Hepatocyte (in vitro differentiated cells): ENCODE measurements around the gene MIEN1. TPM values are rescaled to one million over a fixed set of nuclear protein-coding genes. Genes with fewer than 3 reads are reported as not detected.

Source experiments
- DNase-seq: peaks from one replicate; pipeline ENCODE4 v3.0.0-alpha.2; 2016; ENCODE audit warnings: low spot score
- H2AFZ ChIP-seq: fragments of 200-600 bp; sonication (generic); 2 replicates; pipeline ENCODE4 v1.6.0; 2016; ENCODE audit warnings: antibody characterized with exemption, mild to moderate bottlenecking
- H3K27ac ChIP-seq: fragments of 200-600 bp; sonication (generic); 2 replicates; pipeline ENCODE4 v1.5.1; 2016; ENCODE audit warnings: mild to moderate bottlenecking
- H3K27me3 ChIP-seq: fragments of 200-600 bp; sonication (generic); 2 replicates; pipeline ENCODE4 v1.6.1; 2016
- H3K36me3 ChIP-seq: fragments of 200-600 bp; sonication (generic); replicated peaks from 2 replicates; pipeline ENCODE4 v1.5.1; 2016; ENCODE audit warnings: low read depth; ENCODE audit not compliant: insufficient read depth
- H3K4me1 ChIP-seq: fragments of 200-600 bp; sonication (generic); 2 replicates; pipeline ENCODE4 v1.5.1; 2016; ENCODE audit warnings: mild to moderate bottlenecking, moderate library complexity; ENCODE audit not compliant: insufficient read depth
- H3K4me2 ChIP-seq: fragments of 200-600 bp; sonication (generic); 2 replicates; pipeline ENCODE4 v1.6.0; 2016
- H3K4me3 ChIP-seq: fragments of 200-600 bp; sonication (generic); 2 replicates; pipeline ENCODE4 v1.5.1; 2016; ENCODE audit warnings: mild to moderate bottlenecking
- H3K79me2 ChIP-seq: fragments of 200-600 bp; sonication (generic); 2 replicates; pipeline ENCODE4 v1.6.0; 2017; ENCODE audit warnings: mild to moderate bottlenecking
- H3K9me2 ChIP-seq: fragments of 200-600 bp; sonication (generic); replicated peaks from 2 replicates; pipeline ENCODE4 v1.6.0; 2017; ENCODE audit warnings: mild to moderate bottlenecking; ENCODE audit not compliant: insufficient read depth
- H3K9me3 ChIP-seq: fragments of 200-600 bp; sonication (generic); 2 replicates; pipeline ENCODE4 v1.5.1; 2016; ENCODE audit warnings: low read depth, mild to moderate bottlenecking
- H4K20me1 ChIP-seq: fragments of 200-600 bp; sonication (generic); 2 replicates; pipeline ENCODE4 v1.6.0; 2016; ENCODE audit warnings: mild to moderate bottlenecking; ENCODE audit not compliant: insufficient read depth, poor library complexity, severe bottlenecking
- CTCF ChIP-seq: fragments of 200-600 bp; sonication (generic); IDR thresholded peaks from 2 replicates; pipeline ENCODE4 v1.5.1; 2016; ENCODE audit warnings: antibody characterized with exemption, mild to moderate bottlenecking; ENCODE audit not compliant: poor library complexity
- EZH2 ChIP-seq: fragments of 200-600 bp; sonication (generic); IDR thresholded peaks from 2 replicates; pipeline ENCODE4 v1.6.1; 2016; ENCODE audit warnings: antibody characterized with exemption, mild to moderate bottlenecking, borderline replicate concordance
- EZH2phosphoT487 ChIP-seq: fragments of 200-600 bp; sonication (generic); IDR thresholded peaks from one replicate; pipeline ENCODE4 v1.6.1; 2018; ENCODE audit warnings: antibody characterized with exemption, mild to moderate bottlenecking, low read depth, moderate library complexity; ENCODE audit not compliant: unreplicated experiment, severe bottlenecking
- WGBS: methylation state at CpG from one replicate; pipeline ENCODE4 v1.1.6; 2016; ENCODE audit warnings: low lambda C conversion rate; ENCODE audit errors: missing lambda C conversion rate; 5-methylcytosine and 5-hydroxymethylcytosine counted together
- polyA plus RNA-seq: library from polyadenylated mRNA; unstranded; fragments of >200 nt; fragmentation: Nextera tagmentation; extraction: Ambion mirVana; gene quantifications from 2 replicates; pipeline ENCODE4 v1.2.1, GENCODE V29; 2016
- total RNA-seq: library from RNA; depleted of rRNA; stranded (reverse); fragments of >200 nt; gene quantifications from 2 replicates; pipeline ENCODE4 v1.2.3, GENCODE V29; 2014

Gene MIEN1
- total and polyA plus RNA-seq, 2 experiments from 2014 or later = 37.2 to 129 TPM

GRCh38 chr17:39704821-39705551, 25.3 kb downstream of the MIEN1 start:
- no peak overlapping the region for H3K27ac ChIP-seq
- TF ChIP-seq EZH2 = no peak
- TF ChIP-seq CTCF = no peak
- TF ChIP-seq EZH2phosphoT487 = no peak
- no peak for DNase-seq
- H3K4me3 ChIP-seq = no peak overlapping the region
- H2AFZ ChIP-seq = no peak overlapping the region
- no peaks in the 10 kb centered on the region for H3K9me2 ChIP-seq
- H3K36me3 ChIP-seq = no peaks in the 10 kb centered on the region
- peaks cover 48% of the 10 kb centered on the region for H3K4me1 ChIP-seq
- peaks cover 58% of the 10 kb centered on the region for H4K20me1 ChIP-seq
- H3K9me3 ChIP-seq = no peaks in the 10 kb centered on the region
- H3K79me2 ChIP-seq = peaks cover 70% of the 10 kb centered on the region
- no peaks in the 10 kb centered on the region for H3K27me3 ChIP-seq
- WGBS = 73% methylated on average over 11 of the region's 11 CpGs
- peak overlapping the region; percentile 41 for H3K4me2 ChIP-seq

- Histone ChIP-seq H3K9me3 (no peaks in the 10 kb centered on the region), H3K4me1 (peaks cover 55% of the 10 kb centered on the region), H3K27ac (peak overlapping the region; percentile 43), H3K9me2 (no peaks in the 10 kb centered on the region), H4K20me1 (peaks cover 58% of the 10 kb centered on the region), H2AFZ (no peak overlapping the region), H3K4me2 (peak overlapping the region; percentile 88), H3K79me2 (peaks cover 80% of the 10 kb centered on the region), H3K4me3 (no peak overlapping the region), H3K36me3 (no peaks in the 10 kb centered on the region), H3K27me3 (no peaks in the 10 kb centered on the region)
- WGBS = 93% methylated on average over 5 of the region's 5 CpGs
- no peak for DNase-seq
- TF ChIP-seq EZH2 (no peak), EZH2phosphoT487 (no peak), CTCF (no peak)
Measured at GRCh38 chr17:39703913-39704312, 26.4 kb downstream of the MIEN1 start.

- TF ChIP-seq CTCF (no peak), EZH2 (no peak), EZH2phosphoT487 (no peak)
- Histone ChIP-seq H3K27me3 (no peaks in the 10 kb centered on the region), H3K79me2 (peaks cover 86% of the 10 kb centered on the region), H3K9me3 (no peaks in the 10 kb centered on the region), H3K27ac (peak overlapping the region; percentile 43), H3K9me2 (no peaks in the 10 kb centered on the region), H3K36me3 (no peaks in the 10 kb centered on the region), H3K4me1 (peaks cover 55% of the 10 kb centered on the region), H3K4me3 (no peak overlapping the region), H4K20me1 (peaks cover 58% of the 10 kb centered on the region), H2AFZ (no peak overlapping the region), H3K4me2 (peak overlapping the region; percentile 88)
- 43% methylated on average over 12 of the region's 12 CpGs for WGBS
- DNase-seq = no peak
Measured at GRCh38 chr17:39702901-39703893, 27.1 kb downstream of the MIEN1 start.
